HepG2 (cell line): ENCODE measurements around the gene SCARF1. TPM values are rescaled to one million over a fixed set of nuclear protein-coding genes. Genes with fewer than 3 reads are reported as not detected.

Experiments used
- ARNT ChIP-seq: fragments of 450-650 bp; IDR thresholded peaks from 2 replicates; pipeline ENCODE4 v1.6.1; 2017
- HDAC1 ChIP-seq: sonication (generic); formaldehyde crosslinking; IDR thresholded peaks from 2 replicates; pipeline ENCODE4 v1.5.1; 2020; ENCODE audit warnings: mild to moderate bottlenecking, missing genetic modification reagents
- HNRNPL ChIP-seq: fragments of 200-400 bp; formaldehyde crosslinking; IDR thresholded peaks from 2 replicates; pipeline ENCODE4 v1.6.1; 2017; ENCODE audit warnings: mild to moderate bottlenecking, low read depth, low read length
- KLF9 ChIP-seq: IDR thresholded peaks from 2 replicates; pipeline ENCODE4 v1.6.1; 2016; ENCODE audit warnings: low read depth
- MAFG ChIP-seq: sonication (generic); formaldehyde crosslinking; IDR thresholded peaks from 2 replicates; pipeline ENCODE4 v1.5.1; 2020; ENCODE audit warnings: mild to moderate bottlenecking, missing genetic modification reagents
- MAX ChIP-seq: IDR thresholded peaks from 2 replicates; pipeline ENCODE4 v1.6.1; 2012; ENCODE audit warnings: inconsistent platforms
- MLLT10 ChIP-seq: sonication (generic); formaldehyde crosslinking; IDR thresholded peaks from 2 replicates; pipeline ENCODE4 v1.4.0; 2020; ENCODE audit warnings: missing genetic modification reagents
- MTF1 ChIP-seq: sonication (generic); formaldehyde crosslinking; IDR thresholded peaks from 2 replicates; pipeline ENCODE4 v1.5.0; 2020; ENCODE audit warnings: missing genetic modification reagents
- MTF2 ChIP-seq: sonication (generic); formaldehyde crosslinking; IDR thresholded peaks from 2 replicates; pipeline ENCODE4 v1.5.0; 2020; ENCODE audit warnings: missing genetic modification reagents, borderline replicate concordance
- MZF1 ChIP-seq: sonication (generic); formaldehyde crosslinking; IDR thresholded peaks from 2 replicates; pipeline ENCODE4 v1.8.1; 2023; ENCODE audit warnings: mild to moderate bottlenecking, missing genetic modification reagents, borderline replicate concordance
- NAIF1 ChIP-seq: sonication (generic); formaldehyde crosslinking; IDR thresholded peaks from 2 replicates; pipeline ENCODE4 v1.5.0; 2020; ENCODE audit warnings: mild to moderate bottlenecking, missing genetic modification reagents, borderline replicate concordance
- PBX2 ChIP-seq: IDR thresholded peaks from 2 replicates; pipeline ENCODE4 v1.6.1; 2016; ENCODE audit warnings: control low read depth
- SETDB1 ChIP-seq: sonication (generic); formaldehyde crosslinking; IDR thresholded peaks from 2 replicates; pipeline ENCODE4 v1.5.1; 2020; ENCODE audit warnings: missing genetic modification reagents, mild to moderate bottlenecking, borderline replicate concordance
- SSRP1 ChIP-seq: IDR thresholded peaks from 2 replicates; pipeline ENCODE4 v1.6.1; 2016; ENCODE audit warnings: control low read depth
- TAF1 ChIP-seq: sonication (generic); formaldehyde crosslinking; IDR thresholded peaks from 2 replicates; pipeline ENCODE4 v1.4.0; 2020; ENCODE audit warnings: missing genetic modification reagents
- TCF7 ChIP-seq: sonication (generic); IDR thresholded peaks from 2 replicates; pipeline ENCODE4 v1.6.1; 2016; ENCODE audit warnings: antibody characterized with exemption, low read depth
- TOE1 ChIP-seq: sonication (generic); formaldehyde crosslinking; IDR thresholded peaks from 2 replicates; pipeline ENCODE4 v1.4.0; 2020; ENCODE audit warnings: mild to moderate bottlenecking, missing genetic modification reagents
- TOPORS ChIP-seq: sonication (generic); formaldehyde crosslinking; IDR thresholded peaks from 2 replicates; pipeline ENCODE4 v1.8.0; 2023; ENCODE audit warnings: mild to moderate bottlenecking, missing genetic modification reagents
- ZFP36L2 ChIP-seq: sonication (generic); formaldehyde crosslinking; IDR thresholded peaks from 2 replicates; pipeline ENCODE4 v1.4.0; 2020; ENCODE audit warnings: missing genetic modification reagents
- ZFP90 ChIP-seq: sonication (generic); formaldehyde crosslinking; IDR thresholded peaks from 2 replicates; pipeline ENCODE4 v1.8.0; 2022; ENCODE audit warnings: missing genetic modification reagents, mild to moderate bottlenecking, inconsistent platforms, borderline replicate concordance
- ZMAT3 ChIP-seq: sonication (generic); formaldehyde crosslinking; conservative IDR thresholded peaks from 2 replicates; pipeline ENCODE4 v1.7.0; 2021; ENCODE audit warnings: missing genetic modification reagents
- ZNF781 ChIP-seq: sonication (generic); formaldehyde crosslinking; IDR thresholded peaks from 2 replicates; pipeline ENCODE4 v1.5.1; 2020; ENCODE audit warnings: borderline replicate concordance, mild to moderate bottlenecking, missing genetic modification reagents; ENCODE audit errors: not compliant biosample characterization
- polyA plus RNA-seq, 8 experiments: library from polyadenylated mRNA; depleted of rRNA in 3 of 8; stranded (reverse) in 7 of 8; unstranded in 1 of 8; fragments of >200 nt; fragmentation: Illumina TruSeq in 4 of 8; extraction: Trizol in 4 of 8; gene quantifications; 2 replicates each; pipeline versions ENCODE4 v1.2.1 to v1.2.3, GENCODE V29; 2011 to 2016; ENCODE audit warnings: low read depth in 4 of 8, missing spikeins in 1 of 8, mixed read lengths in 1 of 8; ENCODE audit not compliant: insufficient read depth in 1 of 8
- total RNA-seq, 5 experiments: library from RNA; depleted of rRNA; stranded (reverse); fragments of >200 nt; fragmentation: Illumina TruSeq; extraction: Trizol; gene quantifications; 2 replicates each; pipeline ENCODE4 v1.2.3, GENCODE V29; 2016; ENCODE audit warnings: low read depth in 1 of 5
- TF ChIP-seq, protein P1 (sequence below): sonication (generic); formaldehyde crosslinking; IDR thresholded peaks from 2 replicates; pipeline ENCODE4 v1.5.0; 2020; ENCODE audit warnings: mild to moderate bottlenecking, missing genetic modification reagents, borderline replicate concordance
- TF ChIP-seq, protein P2 (sequence below): sonication (generic); formaldehyde crosslinking; IDR thresholded peaks from 2 replicates; pipeline ENCODE4 v1.9.0; 2021; ENCODE audit warnings: missing genetic modification reagents, mild to moderate bottlenecking, borderline replicate concordance
- TF ChIP-seq, protein P3 (sequence below): sonication (generic); formaldehyde crosslinking; IDR thresholded peaks from 2 replicates; pipeline ENCODE4 v1.4.0; 2020; ENCODE audit warnings: mild to moderate bottlenecking, missing genetic modification reagents

Gene SCARF1
- total and polyA plus RNA-seq, 2 of the 13 experiments (the other 11 are each of a cell fraction or from before 2014, with no cell fraction given): 0.24 to 0.71 TPM

GRCh38 chr17:1606352-1606985 lies 39.1 kb downstream of the SCARF1 start (continued):
- no peak for TF ChIP-seq SETDB1 (CRISPR knock-in tag)
- TF ChIP-seq ZNF781 (CRISPR knock-in tag): no peak
- no peak for TF ChIP-seq TAF1
- TF ChIP-seq TCF7: no peak
- TF ChIP-seq NAIF1 (CRISPR knock-in tag): no peak
- peak; percentile 86 for TF ChIP-seq MAX
- no peak for TF ChIP-seq ZFP36L2
- TF ChIP-seq, protein P1, sequence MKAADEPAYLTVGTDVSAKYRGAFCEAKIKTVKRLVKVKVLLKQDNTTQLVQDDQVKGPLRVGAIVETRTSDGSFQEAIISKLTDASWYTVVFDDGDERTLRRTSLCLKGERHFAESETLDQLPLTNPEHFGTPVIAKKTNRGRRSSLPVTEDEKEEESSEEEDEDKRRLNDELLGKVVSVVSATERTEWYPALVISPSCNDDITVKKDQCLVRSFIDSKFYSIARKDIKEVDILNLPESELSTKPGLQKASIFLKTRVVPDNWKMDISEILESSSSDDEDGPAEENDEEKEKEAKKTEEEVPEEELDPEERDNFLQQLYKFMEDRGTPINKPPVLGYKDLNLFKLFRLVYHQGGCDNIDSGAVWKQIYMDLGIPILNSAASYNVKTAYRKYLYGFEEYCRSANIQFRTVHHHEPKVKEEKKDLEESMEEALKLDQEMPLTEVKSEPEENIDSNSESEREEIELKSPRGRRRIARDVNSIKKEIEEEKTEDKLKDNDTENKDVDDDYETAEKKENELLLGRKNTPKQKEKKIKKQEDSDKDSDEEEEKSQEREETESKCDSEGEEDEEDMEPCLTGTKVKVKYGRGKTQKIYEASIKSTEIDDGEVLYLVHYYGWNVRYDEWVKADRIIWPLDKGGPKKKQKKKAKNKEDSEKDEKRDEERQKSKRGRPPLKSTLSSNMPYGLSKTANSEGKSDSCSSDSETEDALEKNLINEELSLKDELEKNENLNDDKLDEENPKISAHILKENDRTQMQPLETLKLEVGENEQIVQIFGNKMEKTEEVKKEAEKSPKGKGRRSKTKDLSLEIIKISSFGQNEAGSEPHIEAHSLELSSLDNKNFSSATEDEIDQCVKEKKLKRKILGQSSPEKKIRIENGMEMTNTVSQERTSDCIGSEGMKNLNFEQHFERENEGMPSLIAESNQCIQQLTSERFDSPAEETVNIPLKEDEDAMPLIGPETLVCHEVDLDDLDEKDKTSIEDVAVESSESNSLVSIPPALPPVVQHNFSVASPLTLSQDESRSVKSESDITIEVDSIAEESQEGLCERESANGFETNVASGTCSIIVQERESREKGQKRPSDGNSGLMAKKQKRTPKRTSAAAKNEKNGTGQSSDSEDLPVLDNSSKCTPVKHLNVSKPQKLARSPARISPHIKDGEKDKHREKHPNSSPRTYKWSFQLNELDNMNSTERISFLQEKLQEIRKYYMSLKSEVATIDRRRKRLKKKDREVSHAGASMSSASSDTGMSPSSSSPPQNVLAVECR (CRISPR knock-in tag): peak; percentile 41; the same call in 1 of the 2 replicates
- no peak for TF ChIP-seq MZF1 (CRISPR knock-in tag)
- TF ChIP-seq MTF1 (CRISPR knock-in tag): no peak
- peak; percentile 84 for TF ChIP-seq HNRNPL
- no peak for TF ChIP-seq MLLT10 (CRISPR knock-in tag)
- TF ChIP-seq KLF9 (CRISPR knock-in tag): no peak
- no peak for TF ChIP-seq ZFP90 (CRISPR knock-in tag)
- TF ChIP-seq SSRP1: no peak
- no peak for TF ChIP-seq TOE1 (CRISPR knock-in tag)
- no peak for TF ChIP-seq ZMAT3 (CRISPR knock-in tag)
- TF ChIP-seq HDAC1 (CRISPR knock-in tag): peak; percentile 71; the same call in 1 of the 2 replicates
- no peak for TF ChIP-seq PBX2 (CRISPR knock-in tag)
- no peak for TF ChIP-seq TOPORS (CRISPR knock-in tag)
- 0 out of 2 replicates have a peak, but pooled peaks have one; percentile 30 for TF ChIP-seq MTF2
- TF ChIP-seq, protein P2, sequence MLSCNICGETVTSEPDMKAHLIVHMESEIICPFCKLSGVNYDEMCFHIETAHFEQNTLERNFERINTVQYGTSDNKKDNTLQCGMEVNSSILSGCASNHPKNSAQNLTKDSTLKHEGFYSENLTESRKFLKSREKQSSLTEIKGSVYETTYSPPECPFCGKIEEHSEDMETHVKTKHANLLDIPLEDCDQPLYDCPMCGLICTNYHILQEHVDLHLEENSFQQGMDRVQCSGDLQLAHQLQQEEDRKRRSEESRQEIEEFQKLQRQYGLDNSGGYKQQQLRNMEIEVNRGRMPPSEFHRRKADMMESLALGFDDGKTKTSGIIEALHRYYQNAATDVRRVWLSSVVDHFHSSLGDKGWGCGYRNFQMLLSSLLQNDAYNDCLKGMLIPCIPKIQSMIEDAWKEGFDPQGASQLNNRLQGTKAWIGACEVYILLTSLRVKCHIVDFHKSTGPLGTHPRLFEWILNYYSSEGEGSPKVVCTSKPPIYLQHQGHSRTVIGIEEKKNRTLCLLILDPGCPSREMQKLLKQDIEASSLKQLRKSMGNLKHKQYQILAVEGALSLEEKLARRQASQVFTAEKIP (CRISPR knock-in tag): no peak
- TF ChIP-seq ARNT: no peak
- TF ChIP-seq, protein P3, sequence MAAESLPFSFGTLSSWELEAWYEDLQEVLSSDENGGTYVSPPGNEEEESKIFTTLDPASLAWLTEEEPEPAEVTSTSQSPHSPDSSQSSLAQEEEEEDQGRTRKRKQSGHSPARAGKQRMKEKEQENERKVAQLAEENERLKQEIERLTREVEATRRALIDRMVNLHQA (CRISPR knock-in tag): no peak
- no peak for TF ChIP-seq MAFG (CRISPR knock-in tag)
